GM12874 (cell line): Measurements from ENCODE around the gene CORO1C.

Experiments
- TF ChIP-seq, protein P1 (sequence below): IDR thresholded peaks from 2 replicates; pipeline ENCODE4 v1.5.1; 2011; ENCODE audit warnings: low read depth, mild to moderate bottlenecking, control low read depth, low read length, moderate library complexity; ENCODE audit not compliant: insufficient read depth

Gene CORO1C

GRCh38 chr12:108727161-108727560, 4.2 kb downstream of the CORO1C start:
- TF ChIP-seq, protein P1, sequence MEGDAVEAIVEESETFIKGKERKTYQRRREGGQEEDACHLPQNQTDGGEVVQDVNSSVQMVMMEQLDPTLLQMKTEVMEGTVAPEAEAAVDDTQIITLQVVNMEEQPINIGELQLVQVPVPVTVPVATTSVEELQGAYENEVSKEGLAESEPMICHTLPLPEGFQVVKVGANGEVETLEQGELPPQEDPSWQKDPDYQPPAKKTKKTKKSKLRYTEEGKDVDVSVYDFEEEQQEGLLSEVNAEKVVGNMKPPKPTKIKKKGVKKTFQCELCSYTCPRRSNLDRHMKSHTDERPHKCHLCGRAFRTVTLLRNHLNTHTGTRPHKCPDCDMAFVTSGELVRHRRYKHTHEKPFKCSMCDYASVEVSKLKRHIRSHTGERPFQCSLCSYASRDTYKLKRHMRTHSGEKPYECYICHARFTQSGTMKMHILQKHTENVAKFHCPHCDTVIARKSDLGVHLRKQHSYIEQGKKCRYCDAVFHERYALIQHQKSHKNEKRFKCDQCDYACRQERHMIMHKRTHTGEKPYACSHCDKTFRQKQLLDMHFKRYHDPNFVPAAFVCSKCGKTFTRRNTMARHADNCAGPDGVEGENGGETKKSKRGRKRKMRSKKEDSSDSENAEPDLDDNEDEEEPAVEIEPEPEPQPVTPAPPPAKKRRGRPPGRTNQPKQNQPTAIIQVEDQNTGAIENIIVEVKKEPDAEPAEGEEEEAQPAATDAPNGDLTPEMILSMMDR: no peak

DNA sequence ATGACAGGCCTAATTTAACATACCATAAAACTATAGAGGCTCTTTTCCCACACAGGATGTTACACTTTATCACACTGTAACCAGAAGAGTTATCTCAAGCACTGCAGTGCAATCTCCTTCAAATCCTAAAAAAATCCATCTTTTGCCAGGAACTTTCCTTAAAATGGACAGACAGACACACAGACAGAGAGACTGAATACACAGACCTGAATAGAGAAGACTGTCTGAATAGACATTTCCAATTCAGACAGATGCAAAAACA, 6.5 kb downstream of the CORO1C start:
- TF ChIP-seq, protein P1: no peak

DNA sequence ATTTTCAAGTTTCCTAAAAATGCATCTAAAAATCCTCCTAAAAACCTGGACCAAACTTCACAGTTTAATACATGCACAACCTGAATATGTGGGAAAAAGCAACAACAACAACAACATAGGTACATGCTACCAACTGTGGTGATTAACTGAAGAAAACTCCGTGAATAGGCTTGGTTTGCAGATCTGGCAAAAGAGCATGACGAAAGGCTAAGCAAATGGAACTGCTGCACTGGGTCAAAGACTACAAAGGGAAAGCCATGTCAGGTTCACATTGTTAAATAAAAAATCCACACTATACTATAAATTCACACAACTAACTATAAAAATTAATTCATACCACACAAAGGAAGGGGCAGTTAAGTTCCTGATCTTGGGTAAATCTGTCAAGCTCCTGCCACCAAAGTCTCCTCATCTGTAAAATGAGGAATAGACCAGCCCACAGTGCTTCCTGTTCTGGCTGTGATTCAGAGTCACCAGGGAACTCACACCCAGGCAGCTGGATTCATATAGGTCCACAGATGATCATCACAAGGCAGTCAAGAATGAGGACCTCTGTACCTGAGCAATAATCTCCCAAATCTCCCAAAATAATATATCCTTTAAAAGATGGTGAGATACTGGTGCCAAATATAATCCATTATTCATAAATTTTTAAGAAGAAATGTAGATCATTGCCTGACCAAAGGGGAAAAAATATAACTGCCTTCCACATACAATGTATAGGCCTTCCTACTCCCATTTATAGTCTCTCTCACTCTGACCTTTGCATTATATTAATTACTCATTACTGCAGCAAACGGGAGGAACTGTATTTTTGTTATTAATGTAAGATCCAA, 7.0 kb downstream of the CORO1C start:
- TF ChIP-seq, protein P1: no peak

GRCh38 chr12:108722992-108723766, 8.1 kb downstream of the CORO1C start:
- TF ChIP-seq, protein P1: no peak

GRCh38 chr12:108722463-108722862, 8.9 kb downstream of the CORO1C start:
- TF ChIP-seq, protein P1: no peak

GRCh38 chr12:108721824-108722223, 9.5 kb downstream of the CORO1C start:
- TF ChIP-seq, protein P1: no peak

GRCh38 chr12:108720757-108721514, 10.4 kb downstream of the CORO1C start:
- TF ChIP-seq, protein P1: no peak
